Cortex of kidney (tissue), 1 donor: ENCODE data around the gene KCNH1.

Source experiments
- DNase-seq: peaks from one replicate; lab custom pipeline; 2025; lab: John Stamatoyannopoulos, UW

KCNH1 gene

GRCh38 chr1:210857146-210857663, 276.7 kb downstream of the KCNH1 start:
- DNase-seq: no peak

- DNase-seq: no peak
Observed at GRCh38 chr1:210855440-210855839, 278.5 kb downstream of the KCNH1 start.

- DNase-seq: no peak
Observed at GRCh38 chr1:210853276-210853675, 280.7 kb downstream of the KCNH1 start.

- DNase-seq: no peak
Observed at GRCh38 chr1:210850556-210850955, 283.4 kb downstream of the KCNH1 start.

- DNase-seq: no peak
Observed at GRCh38 chr1:210848474-210848873, 285.5 kb downstream of the KCNH1 start.

GRCh38 chr1:210841926-210842625, 291.9 kb downstream of the KCNH1 start:
- no peak for DNase-seq

GRCh38 chr1:210830034-210831028, 303.6 kb downstream of the KCNH1 start:
- DNase-seq: no peak

GRCh38 chr1:210828996-210829596, 304.9 kb downstream of the KCNH1 start:
- no peak for DNase-seq

- no peak for DNase-seq
Observed at GRCh38 chr1:210827481-210827880, 306.5 kb downstream of the KCNH1 start.

GRCh38 chr1:210826686-210827085, 307.3 kb downstream of the KCNH1 start:
- DNase-seq: no peak

GRCh38 chr1:210822932-210823331, 311.0 kb downstream of the KCNH1 start:
- DNase-seq: no peak

- DNase-seq: no peak
Observed at GRCh38 chr1:210822241-210822640, 311.7 kb downstream of the KCNH1 start.

GRCh38 chr1:210821615-210822014, 312.3 kb downstream of the KCNH1 start:
- no peak for DNase-seq

- no peak for DNase-seq
Observed at GRCh38 chr1:210819266-210819665, 314.7 kb downstream of the KCNH1 start.

- no peak for DNase-seq
Observed at GRCh38 chr1:210817385-210818275, 316.3 kb downstream of the KCNH1 start.

- no peak for DNase-seq
Observed at GRCh38 chr1:210815641-210816550, 318.1 kb downstream of the KCNH1 start.

GRCh38 chr1:210814382-210815123, 319.4 kb downstream of the KCNH1 start:
- no peak for DNase-seq

- no peak for DNase-seq
Observed at GRCh38 chr1:210801501-210801900, 332.4 kb downstream of the KCNH1 start.

GRCh38 chr1:210800756-210801155, 333.2 kb downstream of the KCNH1 start:
- no peak for DNase-seq

GRCh38 chr1:210800301-210800700, 333.6 kb downstream of the KCNH1 start:
- DNase-seq: no peak
